OCI-LY1 (cell line): Measurements from ENCODE around the gene MARCOL.

Experiments used
- CTCF ChIP-seq: fragments of 200-600 bp; sonication (generic), shearing (Covaris generic); IDR thresholded peaks from 2 replicates; pipeline ENCODE4 v1.5.1; 2017; ENCODE audit warnings: mild to moderate bottlenecking, antibody characterized with exemption, low read length, moderate library complexity, mixed read lengths
- EZH2 ChIP-seq: fragments of 200-600 bp; sonication (generic), shearing (Covaris generic); IDR thresholded peaks from 2 replicates; pipeline ENCODE4 v1.8.0; 2017; ENCODE audit warnings: borderline replicate concordance, mixed run types, mild to moderate bottlenecking, antibody characterized with exemption, low read length, moderate library complexity, mixed read lengths

- TF ChIP-seq CTCF (no peak), EZH2 (no peak)
These were observed 9.8 kb upstream of the MARCOL start for GRCh38 chr5:148228392-148228984.
